Adipose tissue (tissue), 3 donors: Measurements from ENCODE around the gene CIDEA. TPM values are rescaled to one million over a fixed set of nuclear protein-coding genes. Genes with fewer than 3 reads are reported as not detected.

Experiments used
- polyA plus RNA-seq, 3 donors: library from polyadenylated mRNA; stranded (reverse); fragments of 200-250 nt; gene quantifications; one replicate each; pipeline ENCODE4 v1.2.3, GENCODE V29; 2013
- donor health status: healthy with polysubstance abuse.
- donor health status: Bipolar disorder and iron deficiency.
- donor health status: healthy.

The CIDEA gene
- polyA plus RNA-seq, 3 donors = 27.2 to 527 (median 125) TPM

Other genes with a start within 250 kb of the CIDEA start
- under 1 TPM in 2 of 3 donors, not detected in 1; 0.03 to 0.18 TPM for gene ANKRD62, start 160.5 kb upstream of the CIDEA start, polyA plus RNA-seq
- 100 to 1,000 TPM in 2 of 3 donors, 10 to 100 TPM in 1; 64.6 to 670 (median 182) TPM for gene TUBB6, start 53.9 kb downstream of the CIDEA start, polyA plus RNA-seq
- gene AFG3L2, start 122.9 kb downstream of the CIDEA start, polyA plus RNA-seq = 10 to 100 TPM; 16.9 to 36.5 (median 28.2) TPM
- gene PRELID3A, start 153.6 kb downstream of the CIDEA start, polyA plus RNA-seq = 1 to 10 TPM in 2 of 3 donors, under 1 TPM in 1; 0.90 to 3.6 (median 1.2) TPM